Stimulated activated CD8-positive, alpha-beta memory T cell treated with anti-CD3 and anti-CD28 coated beads, Interleukin-15, amount 100 ng/mL, for 48 hours (primary cell): Measurements from ENCODE around the gene PGBD5.

Experiments used
- DNase-seq, 2 donors: peaks; one replicate each; pipeline ENCODE4 v3.0.0-alpha.2; 2020; ENCODE audit warnings: low read depth in 2 of 2

PGBD5 gene

DNA sequence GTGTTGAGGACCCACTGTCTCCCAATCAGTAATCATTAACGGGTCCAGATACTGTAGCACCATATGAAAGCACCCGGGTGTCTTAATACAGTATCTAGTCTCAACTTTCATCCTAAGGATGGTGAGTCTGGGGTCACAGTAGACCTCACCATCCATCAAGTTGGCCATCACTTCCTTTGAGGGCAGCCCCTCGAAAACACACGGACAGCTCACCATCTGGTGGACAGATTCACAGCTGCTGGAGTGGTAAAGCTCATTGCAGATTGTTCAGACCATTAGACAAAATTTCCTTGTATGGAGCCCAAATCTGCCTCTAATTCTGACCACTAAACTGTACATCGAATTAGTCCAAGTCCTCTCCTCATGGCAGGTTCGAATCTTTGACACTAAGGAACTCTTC lies 123.1 kb downstream of the PGBD5 start:
- no peak for DNase-seq

DNA sequence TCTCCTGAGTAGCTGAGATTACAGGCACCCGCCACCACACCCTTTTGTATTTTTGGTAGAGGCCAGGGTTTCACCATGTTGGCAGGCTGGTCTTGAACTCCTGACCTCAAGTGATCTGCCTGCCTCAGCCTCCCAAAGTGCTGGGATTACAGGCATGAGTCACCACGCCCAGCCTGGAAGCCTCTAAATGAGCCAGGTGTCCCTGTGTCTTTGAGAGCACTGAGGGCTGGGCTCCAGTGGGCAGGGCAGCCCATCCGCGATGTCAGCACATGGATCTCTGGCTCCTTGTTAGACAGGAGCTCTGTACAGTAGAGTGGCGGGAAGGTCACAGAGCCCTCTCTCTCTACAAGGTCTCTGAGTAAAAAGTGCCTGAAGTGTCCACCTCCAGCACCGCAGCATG lies 124.3 kb downstream of the PGBD5 start:
- no peak for DNase-seq

- DNase-seq = no peak
These were observed 124.8 kb downstream of the PGBD5 start for GRCh38 chr1:230301322-230301721.

GRCh38 chr1:230300322-230301301 lies 125.5 kb downstream of the PGBD5 start:
- no peak for DNase-seq

DNA sequence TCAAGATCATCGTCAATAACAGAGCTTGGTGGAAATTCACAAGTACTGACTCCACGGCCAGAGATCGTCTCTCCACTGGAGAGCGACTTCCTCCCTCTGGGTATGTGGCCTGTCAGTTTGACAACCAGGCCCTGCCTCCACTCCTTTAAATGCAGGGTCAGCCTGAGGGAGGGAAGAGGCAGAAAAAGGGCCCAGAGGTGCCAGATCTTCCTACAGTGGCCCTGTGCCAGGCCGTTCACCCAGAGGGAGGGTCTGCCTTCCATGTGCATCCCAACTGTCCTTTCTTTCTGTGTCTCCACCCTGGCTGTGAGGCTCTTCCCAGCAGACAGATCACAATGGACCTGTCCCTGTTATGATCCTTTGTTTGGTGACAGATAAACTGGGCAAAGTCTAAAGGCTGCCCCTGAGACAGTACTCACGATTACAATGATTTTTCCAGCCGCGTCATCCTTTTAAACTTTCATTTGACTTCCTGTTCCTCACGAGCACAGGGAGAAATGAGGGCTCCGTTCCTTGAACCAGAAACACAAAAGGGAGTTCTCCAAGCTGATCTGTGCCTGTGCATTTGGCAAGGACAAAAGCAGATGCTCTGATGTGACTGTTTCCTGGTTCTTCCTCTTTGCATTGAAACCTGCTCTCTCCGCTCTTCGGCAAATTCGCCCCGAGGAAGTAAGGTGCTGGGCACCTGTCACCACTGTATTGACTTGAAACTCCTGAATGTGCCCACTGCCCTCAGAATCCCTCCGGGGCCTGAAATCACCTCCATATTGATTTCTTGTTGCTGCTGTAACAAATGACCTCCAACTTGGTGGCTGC lies 126.7 kb downstream of the PGBD5 start:
- no peak for DNase-seq

GRCh38 chr1:230295367-230295766 lies 130.8 kb downstream of the PGBD5 start:
- no peak for DNase-seq

DNA sequence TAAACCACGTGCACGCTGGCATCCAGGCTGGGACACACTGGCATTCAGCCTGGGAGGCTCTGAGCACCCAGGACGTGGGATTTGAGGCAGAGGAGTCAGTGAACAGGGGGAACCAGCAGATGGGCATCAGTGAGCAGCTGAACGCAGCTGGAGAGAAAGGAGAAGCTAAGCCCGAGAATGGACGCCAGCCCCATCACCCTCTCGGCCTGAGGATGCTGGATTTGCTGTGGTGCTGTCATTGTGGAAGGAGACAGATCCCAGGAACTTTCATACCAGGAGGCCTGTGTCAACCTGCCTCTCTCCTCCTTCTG lies 132.8 kb downstream of the PGBD5 start:
- DNase-seq = no peak

GRCh38 chr1:230292689-230293389 lies 133.3 kb downstream of the PGBD5 start:
- no peak for DNase-seq

- DNase-seq = no peak
These were observed 134.2 kb downstream of the PGBD5 start for GRCh38 chr1:230291731-230292620.

DNA sequence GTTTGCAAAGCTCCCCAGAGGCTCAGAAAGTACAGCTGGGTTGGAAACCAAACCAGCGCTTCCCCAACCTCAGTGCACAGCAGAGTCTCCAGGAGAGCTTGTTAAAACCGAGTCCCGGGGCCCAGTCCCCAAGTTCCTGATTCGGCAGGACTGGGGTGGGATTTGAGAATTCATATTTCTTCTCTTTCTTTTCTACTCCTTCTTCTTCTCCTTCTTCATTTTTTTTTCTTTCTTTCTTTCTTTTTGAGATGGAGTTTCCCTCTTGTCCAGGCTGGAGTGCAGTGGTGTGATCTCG lies 136.8 kb downstream of the PGBD5 start:
- DNase-seq = no peak

GRCh38 chr1:230288641-230289349 lies 137.3 kb downstream of the PGBD5 start:
- no peak for DNase-seq

GRCh38 chr1:230287674-230288315 lies 138.3 kb downstream of the PGBD5 start:
- DNase-seq = no peak

DNA sequence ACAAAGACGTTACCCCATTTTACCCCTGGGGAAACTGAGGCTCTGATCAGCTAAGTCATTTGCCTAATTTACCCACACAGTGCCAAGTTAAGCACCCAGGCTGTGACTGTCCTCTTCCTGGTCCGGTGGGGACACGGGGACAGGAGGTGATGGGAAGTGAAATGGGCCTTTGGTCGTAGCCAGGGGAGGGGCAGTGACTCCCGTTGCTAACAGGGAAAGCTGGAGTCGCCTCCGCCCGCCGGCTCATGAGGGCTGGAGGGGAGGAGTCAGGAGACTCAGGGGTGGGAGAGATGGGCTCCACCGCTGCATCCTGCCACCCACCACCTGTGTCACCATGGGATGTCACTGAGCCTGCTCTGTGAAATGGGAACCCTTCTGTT lies 139.3 kb downstream of the PGBD5 start:
- no peak for DNase-seq

- DNase-seq = no peak
These were observed 139.8 kb downstream of the PGBD5 start for GRCh38 chr1:230286166-230286889.

GRCh38 chr1:230285351-230285750 lies 140.8 kb downstream of the PGBD5 start:
- no peak for DNase-seq

DNA sequence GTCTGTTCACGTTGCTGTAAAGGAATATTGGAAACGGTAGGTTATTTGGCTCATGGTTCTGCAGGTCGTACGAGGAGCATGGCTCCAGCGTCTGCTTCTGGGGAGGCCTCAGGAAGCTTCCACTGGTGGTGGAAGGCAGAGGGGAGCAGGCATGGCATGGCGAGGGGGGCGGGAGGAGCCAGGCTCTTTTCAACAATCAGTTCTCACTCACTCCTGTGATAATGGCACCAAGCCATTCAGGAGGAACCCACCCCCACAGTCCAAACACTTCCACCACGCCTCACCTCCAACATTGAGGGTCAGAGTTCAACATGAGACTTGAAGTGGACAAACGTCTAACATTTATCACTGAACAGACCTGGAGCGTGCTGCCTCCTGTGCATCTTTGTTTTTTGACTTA lies 141.2 kb downstream of the PGBD5 start:
- no peak for DNase-seq

- no peak for DNase-seq
These were observed 142.5 kb downstream of the PGBD5 start for GRCh38 chr1:230283678-230284077.

GRCh38 chr1:230282157-230282556 lies 144.0 kb downstream of the PGBD5 start:
- no peak for DNase-seq

GRCh38 chr1:230281556-230281955 lies 144.6 kb downstream of the PGBD5 start:
- DNase-seq = no peak
